Stromal cell of bone marrow (primary cell): ENCODE results near the gene SLC44A3.
"Not testable (repeated sequence)": the region's sequence is repeated elsewhere in the genome, so short reads cannot be mapped to it uniquely, and the experiment has no call there.

ENCODE experiments used
- DNase-seq: peaks from one replicate; pipeline ENCODE4 v3.0.0-alpha.2; 2012; ENCODE audit warnings: low read depth

Gene SLC44A3

DNA sequence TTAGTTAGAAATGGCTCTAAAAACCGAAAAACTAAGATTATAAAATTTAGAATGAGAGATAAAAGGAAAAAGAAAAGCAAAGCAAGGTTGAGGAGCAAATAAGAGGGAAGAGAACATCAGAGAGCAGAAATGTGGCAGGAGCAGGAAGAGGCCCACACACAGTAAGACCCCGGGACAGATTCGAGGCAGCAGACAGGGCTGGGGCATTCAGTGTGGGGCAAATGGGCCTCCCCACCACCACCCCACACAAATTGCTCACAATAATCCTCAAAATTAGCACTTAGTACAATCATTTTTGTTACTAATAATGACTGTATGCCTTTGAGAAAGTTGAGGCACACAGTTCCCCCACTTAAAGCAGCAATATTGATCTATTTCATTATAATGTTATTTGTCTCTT is 17.1 kb upstream of the SLC44A3 start:
- no peak for DNase-seq

DNA sequence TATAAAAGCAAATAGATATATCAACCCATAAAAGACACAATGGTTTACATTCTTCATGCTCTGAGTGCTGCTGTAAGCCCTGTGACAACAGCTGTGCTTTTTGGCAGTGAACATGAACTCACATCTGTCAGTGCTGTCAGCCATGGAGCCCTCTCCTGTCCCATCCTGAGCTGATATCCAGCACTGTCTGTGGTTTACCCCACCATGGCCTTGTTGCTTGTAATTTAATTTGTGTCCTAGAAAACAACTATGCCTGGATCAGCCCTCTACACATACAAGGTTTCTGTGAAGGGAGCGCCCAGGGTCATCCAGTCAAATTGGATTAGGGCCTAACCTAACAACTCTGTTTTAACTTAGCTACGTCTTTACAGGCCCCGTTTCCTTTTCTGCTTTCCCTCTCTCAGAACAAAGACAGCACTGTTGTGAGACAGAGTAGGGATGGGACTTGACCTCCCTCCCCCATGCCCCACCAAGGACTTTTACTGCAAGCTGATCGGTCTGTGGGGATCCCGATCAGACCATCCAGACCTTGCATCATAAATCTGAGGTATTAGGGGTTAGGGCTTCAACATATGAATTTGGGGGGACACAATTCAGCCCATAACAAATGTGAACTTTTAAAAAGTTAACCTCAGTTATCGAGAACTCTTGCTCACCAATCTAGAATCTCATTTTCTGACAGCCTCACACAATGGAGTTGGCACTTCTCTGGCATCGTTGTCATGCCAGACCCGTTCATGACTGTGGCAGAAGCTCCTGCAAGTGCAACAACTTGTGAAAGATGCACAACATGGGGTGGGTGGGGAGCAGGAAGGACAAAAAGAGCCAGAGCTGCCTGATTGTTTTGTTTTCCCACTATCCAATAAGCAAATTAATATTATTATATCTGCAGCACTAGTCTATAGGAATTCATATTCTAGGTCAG is 16.4 kb upstream of the SLC44A3 start:
- no peak for DNase-seq

DNA sequence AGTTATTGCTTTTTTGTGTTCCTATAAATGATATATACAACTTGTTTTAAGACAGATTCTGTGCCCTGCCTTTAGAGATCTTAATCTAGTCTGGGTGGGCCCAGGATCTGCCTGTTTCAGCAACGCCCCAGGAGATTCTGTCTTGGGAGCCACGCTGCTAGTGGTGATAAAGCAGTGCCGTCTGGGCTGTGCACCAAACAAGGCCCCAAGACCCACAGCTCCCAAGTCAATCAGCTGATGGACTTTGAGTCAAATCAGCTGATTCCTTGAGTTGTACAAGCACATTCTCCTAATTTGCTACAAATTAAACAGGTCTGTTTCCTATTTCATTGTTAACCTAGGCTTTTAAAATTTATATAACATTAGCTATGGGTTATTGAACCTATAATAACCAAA is 15.7 kb upstream of the SLC44A3 start:
- no peak for DNase-seq

DNA sequence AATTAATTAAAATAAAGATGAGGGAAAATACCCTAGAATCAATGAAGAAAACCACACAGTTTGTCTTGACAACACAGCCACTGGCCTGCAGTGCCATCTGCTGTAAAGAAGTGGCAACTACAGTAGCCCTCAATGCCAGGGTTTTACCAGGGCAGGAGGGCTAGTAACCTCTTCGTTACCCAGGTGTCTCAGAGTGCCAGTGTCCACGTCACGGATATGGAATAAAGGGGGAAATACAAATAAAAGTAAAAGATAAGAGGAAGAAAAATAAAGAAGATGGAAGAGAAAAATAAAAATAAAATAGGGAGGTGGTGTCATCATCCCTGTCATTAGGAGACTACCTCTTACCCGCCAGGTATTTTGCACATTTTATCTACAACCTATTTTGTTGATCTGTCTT is 14.2 kb upstream of the SLC44A3 start:
- DNase-seq, result peak; percentile 27

DNA sequence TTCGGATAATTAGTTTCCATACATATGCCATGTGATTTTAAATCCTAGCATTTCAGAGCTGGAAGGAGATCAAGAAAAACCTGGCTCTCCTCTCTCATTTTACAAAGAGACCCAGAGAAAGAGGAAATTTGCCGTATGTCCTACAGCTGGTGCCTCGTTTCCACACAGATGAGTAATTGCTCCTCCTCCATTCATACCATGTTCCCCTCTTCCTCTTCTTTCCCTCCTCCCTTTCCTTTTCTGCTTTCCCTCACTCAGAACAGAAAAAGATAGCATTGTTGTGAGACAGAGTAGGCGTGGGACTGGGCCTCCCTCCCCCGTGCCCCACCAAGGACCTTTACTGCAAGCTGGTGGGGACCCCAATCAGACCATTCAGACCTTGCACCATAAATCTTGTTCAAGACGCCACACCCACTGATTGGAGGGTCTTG is 13.7 kb upstream of the SLC44A3 start:
- no peak for DNase-seq

DNA sequence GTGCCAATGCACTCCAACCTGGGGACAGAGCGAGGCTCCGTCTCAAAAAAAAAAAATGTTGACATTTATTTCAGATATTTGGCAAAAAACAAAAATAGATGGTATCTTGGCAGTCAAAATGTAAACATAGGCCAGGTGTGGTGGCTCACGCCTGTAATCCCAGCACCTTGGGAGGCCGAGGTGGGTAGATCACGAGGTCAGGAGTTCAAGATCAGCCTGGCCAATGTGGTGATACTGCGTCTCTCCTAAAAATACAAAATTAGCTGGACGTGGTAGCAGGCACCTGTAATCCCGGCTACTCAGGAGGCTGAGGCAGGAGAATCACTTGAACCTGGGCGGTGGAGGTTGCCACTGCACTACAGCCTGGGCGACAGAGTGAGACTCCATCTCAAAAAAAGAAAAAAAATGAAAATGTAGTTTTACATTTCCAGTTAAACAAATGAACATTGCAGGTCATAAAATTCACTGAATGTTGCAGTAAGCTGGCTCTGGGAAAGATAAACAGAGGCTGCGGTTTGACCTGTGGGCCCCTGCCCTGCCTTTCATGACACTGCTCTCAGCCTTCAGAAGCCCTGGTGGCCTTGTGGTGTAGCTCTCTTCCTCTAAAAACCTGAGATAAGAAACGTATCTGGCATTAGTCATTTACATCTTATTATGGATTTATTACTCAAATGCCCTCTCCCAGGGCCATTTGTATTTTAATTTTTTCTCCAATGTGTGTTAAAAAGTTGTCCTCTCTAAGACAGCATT is 12.2 kb upstream of the SLC44A3 start:
- DNase-seq, result no peak

DNA sequence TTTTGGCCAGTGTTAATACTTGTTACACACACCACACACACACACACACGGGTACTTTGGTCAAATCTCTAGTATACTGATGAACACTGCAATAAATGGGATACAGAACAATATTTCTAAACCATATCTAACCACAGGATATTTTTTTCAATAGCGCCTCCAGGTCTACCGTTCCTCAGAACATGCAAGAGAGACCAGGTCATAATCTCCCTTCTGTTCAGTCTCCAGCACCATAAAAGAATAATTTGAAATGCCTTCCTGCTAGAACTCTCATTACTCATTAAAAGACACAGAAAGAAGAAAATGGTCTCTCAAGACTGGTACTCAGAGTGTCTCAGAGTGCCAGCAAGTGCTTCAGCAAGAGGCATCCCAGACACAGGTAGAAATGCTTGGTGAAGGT is 11.5 kb upstream of the SLC44A3 start:
- no peak for DNase-seq

DNA sequence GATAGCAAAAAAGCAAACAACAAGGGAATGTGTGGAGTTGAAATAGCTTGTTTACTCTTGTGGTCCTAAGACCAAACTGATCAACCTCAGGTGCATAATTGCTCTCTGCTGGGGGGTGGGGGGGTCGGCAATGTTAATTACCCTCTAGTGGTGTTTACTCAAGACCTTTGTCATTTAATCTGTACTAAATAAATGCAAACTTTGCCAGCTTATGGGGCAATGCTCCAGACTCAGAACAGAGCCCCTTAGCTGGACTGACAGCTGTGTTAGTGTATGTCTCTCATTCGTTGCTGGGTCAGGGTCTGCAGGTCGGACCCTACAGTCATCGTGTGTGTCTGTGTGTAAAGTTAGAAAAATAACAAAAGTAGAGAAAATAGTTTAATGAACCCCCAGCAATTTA is 7.2 kb upstream of the SLC44A3 start:
- no peak for DNase-seq

DNA sequence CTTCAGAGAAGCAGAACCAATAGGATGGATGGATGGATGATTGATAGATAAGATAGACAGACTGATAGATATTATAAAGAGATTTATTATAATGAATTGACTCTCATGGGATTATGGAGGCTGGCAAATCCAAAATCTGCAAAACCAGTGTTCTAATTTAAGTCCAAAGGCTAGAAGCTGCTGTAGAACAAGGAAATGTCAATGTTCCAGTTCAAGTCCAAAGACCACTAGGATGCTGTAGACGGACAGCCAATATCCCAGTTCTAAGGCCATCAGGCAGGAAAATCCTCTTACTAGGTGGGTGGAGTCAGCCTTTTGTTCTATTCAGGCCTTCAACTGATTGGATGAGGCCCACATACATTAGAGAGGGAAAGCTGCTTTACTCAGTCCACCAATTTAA is 4.1 kb upstream of the SLC44A3 start:
- DNase-seq, result no peak

DNA sequence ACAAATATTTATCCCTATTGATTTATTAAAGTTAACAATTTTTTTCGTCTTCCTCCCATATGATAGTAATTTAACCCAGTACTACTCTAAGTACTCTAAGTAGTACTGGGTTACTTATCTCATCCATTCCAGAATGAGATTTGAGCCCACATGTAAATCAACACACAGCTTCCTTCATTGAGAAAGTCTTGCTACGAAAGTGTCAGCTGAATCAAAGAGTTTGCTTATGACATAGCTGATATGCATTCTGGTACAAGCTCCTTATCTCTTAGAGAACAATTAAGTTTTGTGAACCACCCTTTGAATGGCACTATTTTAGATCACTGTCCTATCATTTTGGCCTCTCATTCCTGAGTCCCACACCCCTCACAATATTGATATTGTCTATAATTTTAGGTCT is 2.4 kb upstream of the SLC44A3 start:
- no peak for DNase-seq

DNA sequence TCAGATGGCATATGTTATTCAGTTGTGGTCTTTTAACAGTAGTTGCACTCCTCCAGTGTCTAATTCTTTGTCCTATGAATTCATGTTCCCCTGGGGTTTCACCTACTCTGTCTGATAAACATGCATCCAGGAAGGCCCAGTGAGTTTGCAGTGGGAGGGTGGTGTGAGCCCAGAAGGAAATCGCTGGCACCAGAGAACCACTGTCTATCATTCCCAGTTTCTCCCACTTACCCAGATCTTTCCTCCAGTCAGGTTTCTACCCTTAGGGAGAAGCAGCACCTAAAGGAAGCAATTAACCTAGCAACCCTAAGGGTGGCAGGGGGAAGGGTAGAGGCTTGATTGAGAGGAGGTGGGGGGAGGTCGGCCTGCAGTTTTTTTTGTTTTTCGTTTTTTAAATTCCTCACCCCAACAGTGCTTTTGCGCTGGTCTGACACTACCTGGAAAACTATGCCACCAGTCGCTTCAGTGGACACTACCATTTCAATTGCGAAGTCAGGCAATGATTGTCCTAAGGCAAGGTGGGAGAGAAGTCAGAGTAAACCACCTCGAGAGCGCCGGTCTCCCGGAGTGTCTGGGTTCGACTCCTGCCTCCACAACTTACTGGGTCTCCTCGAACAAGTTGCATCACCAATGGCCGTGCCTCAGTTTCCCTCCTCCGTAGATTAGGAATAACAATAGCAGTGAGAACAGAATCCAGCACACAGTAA is 766 bp upstream of the SLC44A3 start:
- DNase-seq, result no peak

DNA sequence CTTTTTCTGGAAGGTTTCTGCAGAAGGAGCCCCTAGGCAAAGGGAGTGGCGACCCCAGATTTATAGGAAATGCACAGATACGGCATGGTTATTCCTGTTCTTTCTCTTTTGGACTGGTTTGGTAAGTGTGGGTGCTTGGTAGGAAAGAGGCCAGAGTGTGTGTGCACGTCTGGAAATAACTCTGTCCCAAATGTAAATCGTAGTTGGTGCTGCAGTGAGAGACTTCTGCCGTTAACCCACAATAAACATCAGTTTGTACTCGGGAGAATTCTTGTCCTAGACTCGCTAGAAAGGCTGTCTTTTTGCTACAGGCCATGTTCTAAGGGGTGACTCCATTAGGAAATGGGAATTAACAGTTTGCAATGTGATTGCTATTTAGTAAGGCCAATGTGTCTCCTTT is 779 bp downstream of the SLC44A3 start:
- no peak for DNase-seq

DNA sequence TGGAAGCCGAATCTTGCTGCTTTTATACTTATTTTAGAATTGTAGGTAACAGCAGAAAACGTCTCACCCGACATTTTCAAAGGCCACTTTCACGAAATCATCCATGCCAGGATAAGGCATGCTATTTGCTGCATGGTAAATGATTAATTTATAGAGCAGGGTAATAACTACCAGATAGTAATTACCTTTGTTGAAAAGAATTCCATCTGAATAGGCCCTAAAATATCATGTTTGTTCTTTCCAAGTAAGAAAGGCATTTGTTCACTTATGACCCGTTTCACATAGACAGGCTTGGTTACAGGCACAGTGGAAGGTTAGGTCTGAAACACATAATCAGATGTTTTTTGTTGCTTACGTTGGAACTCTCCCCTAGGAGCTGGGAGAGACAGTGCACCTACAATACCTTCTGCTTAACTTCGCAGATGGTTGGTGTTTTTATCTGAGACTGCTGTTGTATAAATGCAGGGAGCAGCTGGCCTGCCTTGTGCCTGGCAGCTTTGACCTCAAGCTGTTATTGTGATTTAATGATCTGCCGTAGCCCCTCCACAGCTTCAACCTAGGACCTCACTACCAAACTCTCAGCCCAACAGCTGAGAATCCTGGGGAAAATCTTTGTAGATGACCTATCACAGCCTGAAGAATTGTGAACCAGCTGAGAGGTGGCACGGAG is 1.6 kb downstream of the SLC44A3 start:
- DNase-seq, result no peak

DNA sequence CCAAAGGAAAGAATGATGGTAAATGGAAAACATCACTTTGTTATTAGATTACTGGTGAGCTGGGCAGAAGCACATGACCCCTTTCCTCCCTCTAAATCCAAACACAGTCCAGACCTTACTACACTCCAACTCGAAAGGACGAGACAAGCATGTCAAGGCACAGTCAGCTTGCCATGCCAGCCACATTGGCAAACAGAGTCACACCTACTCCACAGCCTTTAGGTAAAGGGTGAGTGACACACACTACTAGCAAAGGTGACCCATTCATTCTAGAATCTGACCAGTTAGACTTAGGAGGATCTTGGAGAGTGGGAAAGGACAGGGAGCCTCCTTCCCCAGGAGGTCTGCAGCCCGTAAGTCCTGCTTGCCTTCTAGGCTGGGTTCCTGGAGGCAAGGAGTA is 3.0 kb downstream of the SLC44A3 start:
- no peak for DNase-seq

DNA sequence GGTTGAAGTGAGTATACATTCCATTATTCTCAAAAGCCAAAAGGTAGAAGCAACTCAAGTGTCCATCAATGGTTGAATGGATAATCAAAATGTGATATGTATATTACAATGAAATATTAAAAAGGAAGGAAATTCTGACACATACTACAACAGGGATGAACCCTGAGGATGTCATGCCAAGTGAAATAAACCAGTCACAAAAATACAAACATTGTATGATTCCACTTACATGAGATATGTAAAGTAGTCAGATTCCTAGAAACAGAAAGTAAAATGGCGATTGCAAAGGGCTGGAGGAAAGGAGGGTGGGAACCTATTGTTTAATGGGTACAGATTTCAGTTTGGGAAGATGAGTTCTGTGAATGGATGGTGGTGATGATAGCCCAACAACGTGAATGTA is 5.8 kb downstream of the SLC44A3 start:
- no peak for DNase-seq

DNA sequence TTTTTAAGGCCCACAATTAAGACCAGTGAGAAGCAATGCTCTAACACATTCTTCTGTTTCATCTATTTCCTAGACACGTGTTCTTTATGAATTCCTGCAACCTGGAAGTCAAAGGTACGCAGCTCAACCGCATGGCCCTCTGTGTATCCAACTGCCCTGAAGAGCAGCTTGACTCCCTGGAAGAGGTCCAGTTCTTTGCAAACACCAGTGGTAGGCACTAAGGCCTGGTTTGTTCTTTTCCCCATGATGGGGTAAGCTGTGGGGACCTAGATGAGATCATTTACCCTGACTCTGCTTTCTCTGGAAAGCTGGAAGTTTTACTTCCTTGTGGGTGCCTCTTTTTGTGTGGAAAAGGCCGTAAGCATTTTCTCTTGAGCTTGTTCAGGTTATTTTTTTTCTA is 7.3 kb downstream of the SLC44A3 start:
- DNase-seq, result no peak

DNA sequence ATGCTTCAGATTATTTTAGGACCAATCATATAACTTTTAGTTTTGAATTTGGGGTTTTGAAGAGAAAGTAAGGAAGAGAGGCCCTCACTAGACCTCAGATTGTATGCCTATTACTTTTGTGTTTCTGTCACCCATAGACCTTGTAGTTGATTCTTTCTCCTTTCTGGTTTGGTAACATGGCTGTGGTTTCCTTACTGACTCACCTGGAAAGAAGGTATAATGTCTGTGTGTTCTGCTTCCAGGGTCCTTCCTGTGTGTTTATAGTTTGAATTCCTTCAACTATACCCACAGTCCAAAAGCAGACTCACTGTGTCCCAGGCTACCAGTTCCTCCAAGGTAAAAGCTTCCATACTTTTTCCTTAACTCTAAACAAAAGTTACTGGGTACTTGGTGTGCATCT is 8.1 kb downstream of the SLC44A3 start:
- DNase-seq, result no peak

DNA sequence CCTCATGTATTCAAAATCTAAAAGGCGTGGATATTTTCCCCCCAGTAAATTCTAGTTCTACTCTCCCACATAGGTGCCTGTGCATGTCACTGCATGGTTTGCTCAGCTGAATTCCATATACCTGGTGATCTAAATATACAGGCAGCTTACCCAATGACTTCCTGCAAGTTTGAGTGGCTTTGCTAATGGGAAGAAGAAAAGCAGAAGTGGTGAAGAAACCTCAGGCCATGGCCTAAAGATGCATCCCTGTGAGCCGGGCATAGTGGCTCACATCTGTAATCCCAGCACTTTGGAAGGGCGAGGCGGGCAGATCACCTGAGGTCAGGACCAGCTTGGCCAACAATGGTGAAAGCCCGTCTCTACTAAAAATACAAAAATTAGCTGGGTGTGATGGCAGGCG is 11.5 kb downstream of the SLC44A3 start:
- DNase-seq, result no peak

DNA sequence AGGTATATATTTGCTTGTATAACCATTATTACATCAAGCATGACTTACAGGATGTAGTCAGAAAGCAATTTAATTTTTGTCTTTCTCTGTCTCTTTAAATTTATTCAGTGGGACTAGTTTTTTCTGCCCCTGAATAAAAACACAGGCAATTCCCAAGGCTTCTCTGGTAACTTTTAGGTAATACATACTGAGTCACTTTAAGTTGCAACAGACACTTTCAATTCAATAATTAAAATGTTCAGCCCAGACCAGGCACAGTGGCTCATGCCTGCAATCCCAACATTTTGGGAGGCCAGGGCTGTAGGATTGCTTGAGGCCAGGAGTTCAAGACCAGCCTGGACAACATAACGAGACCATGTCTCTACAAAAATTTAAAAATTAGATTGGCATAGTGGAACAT is 12.3 kb downstream of the SLC44A3 start:
- DNase-seq, result peak; percentile 63

DNA sequence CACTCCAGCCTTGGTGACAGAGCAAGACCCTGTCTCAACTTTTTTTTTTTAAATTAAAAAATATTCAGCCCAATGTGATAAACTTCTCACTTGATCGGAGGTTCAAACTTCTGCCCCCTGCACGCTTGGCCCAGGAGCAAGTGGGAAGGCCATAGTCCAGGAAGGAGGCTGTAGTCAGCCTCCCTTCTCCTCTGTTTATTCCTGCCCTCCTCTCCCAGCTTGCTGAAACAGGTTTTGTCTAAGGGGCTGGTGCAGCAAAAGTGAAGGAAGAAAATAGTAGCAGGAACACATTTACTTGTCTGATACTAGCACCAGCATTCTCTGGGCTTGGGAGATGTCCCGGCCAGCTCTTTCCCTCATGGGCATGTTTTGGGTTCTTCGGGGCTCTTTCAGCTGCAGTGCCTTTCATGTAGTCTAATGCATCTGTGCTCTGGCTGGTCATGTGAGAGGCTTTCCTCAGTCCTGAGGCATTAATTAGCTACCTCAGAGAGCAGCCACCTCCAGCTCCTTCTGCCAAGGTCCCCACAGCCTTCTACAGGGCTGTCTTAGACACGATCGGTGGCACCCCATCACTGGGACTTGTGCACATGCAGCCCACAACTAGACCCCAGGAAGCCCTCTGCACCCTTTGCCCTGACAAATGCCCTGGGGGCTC is 12.9 kb downstream of the SLC44A3 start:
- no peak for DNase-seq

DNA sequence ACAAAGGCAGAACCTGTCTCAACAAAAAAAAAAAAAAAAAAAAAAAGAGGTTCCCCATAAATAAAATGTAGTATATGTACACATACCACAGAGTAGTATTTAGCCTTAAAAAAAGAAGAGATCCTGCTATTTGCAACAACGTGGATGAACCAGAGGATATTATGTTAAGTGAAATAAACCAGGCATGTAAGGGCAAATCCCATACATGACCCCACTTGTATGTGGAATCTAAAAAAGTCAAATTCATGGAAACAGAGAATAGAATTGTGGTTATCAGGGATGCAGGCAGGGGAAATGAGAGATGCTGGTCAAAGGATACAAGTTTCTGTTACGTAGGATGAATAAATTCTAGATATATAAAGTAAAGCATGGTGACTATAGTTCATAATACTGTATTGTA is 16.7 kb downstream of the SLC44A3 start:
- no peak for DNase-seq

DNA sequence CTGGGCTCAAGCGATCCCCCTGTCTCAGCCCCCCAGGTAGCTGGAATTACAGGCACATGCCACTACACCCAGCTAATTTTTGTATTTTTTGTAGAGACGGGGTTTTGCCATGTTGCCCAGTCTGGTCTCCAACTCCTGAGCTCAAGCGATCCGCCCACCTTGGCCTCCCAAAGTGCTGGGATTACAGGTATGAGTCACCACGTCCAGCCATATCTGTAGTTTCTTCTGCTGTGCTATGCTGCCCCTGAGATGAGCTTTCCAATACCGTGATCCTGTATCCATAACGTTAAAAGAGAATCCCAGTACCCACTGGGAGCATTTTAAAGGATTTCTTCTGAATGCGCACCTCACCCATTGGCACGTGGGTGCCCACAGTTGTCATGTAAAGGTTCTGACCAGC is 20.2 kb downstream of the SLC44A3 start:
- DNase-seq, result not testable (repeated sequence)
